Activated T-cell treated with anti-CD3 and anti-CD28 coated beads, Interleukin-2, amount 50 U/mL, for 48 hours (primary cell): ENCODE results near the gene PDYN.

ENCODE experiments used
- DNase-seq, 2 experiments: peaks; one replicate each; pipeline ENCODE4 v3.0.0-alpha.2; 2020

PDYN gene

DNA sequence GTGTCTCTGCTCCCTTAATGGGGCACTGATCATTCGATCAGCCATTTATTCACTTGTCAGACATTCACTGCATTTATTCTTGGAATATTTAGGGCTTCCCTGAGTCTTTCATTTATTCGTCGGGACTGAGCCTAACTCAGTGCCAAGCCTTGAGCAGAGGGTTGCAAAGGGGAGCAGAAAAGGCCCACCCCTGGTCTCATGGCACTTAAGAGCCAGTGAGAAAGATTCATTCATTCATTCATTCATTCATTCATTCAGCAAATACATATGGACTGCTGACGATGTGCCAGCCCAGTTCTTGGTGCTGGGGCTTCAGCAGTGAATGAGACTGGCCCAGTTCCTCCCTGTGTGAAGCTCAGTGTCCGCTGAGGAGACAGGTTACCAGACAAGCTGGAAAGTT, 62.0 kb downstream of the PDYN start:
- DNase-seq: no peak

DNA sequence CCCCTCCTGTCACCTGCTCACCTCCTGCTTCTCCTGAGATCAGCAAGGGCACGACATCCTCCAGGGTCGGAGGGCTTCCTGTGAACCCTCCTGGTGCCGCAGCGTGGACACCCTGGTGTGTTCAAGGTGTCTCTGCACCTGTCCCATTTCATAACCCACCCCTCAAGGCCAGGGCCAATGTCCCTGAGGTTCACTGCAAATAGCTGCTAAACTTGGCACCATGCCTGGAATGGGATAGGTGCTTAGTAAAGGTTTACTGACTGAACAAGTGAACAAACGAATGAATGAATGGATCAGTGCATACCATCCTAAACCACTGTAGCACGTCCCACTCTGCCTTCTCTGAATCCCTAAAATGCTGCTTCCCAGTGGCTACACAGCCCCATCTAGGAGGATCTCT, 63.7 kb downstream of the PDYN start:
- no peak for DNase-seq

- DNase-seq: no peak
Measured at GRCh38 chr20:1929460-1929859, 64.4 kb downstream of the PDYN start.

- DNase-seq: no peak
Measured at GRCh38 chr20:1928782-1929181, 65.1 kb downstream of the PDYN start.
